Keratinocyte (primary cell): ENCODE measurements around the gene PCDHB7. TPM values are rescaled to one million over a fixed set of nuclear protein-coding genes. Genes with fewer than 3 reads are reported as not detected.
"Not testable (repeated sequence)": the region's sequence is repeated elsewhere in the genome, so short reads cannot be mapped to it uniquely, and the experiment has no call there.

Experiments used
- DNase-seq: peaks from one replicate; pipeline ENCODE4 v3.0.0-alpha.2; 2011; ENCODE audit warnings: low read depth, missing footprints, low spot score
- FAIRE-seq: peaks from 2 replicates; lab custom pipeline; 2011; peaks lifted over from hg19 to GRCh38; lab: Jason Lieb, UNC
- H2AFZ ChIP-seq: 2 replicates; pipeline ENCODE4 v1.6.0; 2012; ENCODE audit warnings: low read length, control low read depth, inconsistent platforms; ENCODE audit not compliant: control insufficient read depth
- H3K27ac ChIP-seq: 2 replicates; pipeline ENCODE4 v1.5.1; 2011; ENCODE audit warnings: low read length; ENCODE audit not compliant: control insufficient read depth, insufficient read depth
- H3K27me3 ChIP-seq: 3 replicates; pipeline ENCODE4 v1.6.0; 2011; ENCODE audit warnings: low read length; ENCODE audit not compliant: control insufficient read depth, insufficient read depth; ENCODE audit errors: extremely low read depth
- H3K36me3 ChIP-seq, 2 experiments: 2 replicates in 1 of 2; 3 replicates in 1 of 2; pipeline ENCODE4 v1.5.1; 2011; ENCODE audit warnings: low read length in 2 of 2, mild to moderate bottlenecking in 1 of 2; ENCODE audit not compliant: control insufficient read depth in 2 of 2, insufficient read depth in 2 of 2; ENCODE audit errors: extremely low read depth in 1 of 2
- H3K4me1 ChIP-seq: 3 replicates; pipeline ENCODE4 v1.5.1; 2011; ENCODE audit warnings: low read length; ENCODE audit not compliant: control insufficient read depth, insufficient read depth; ENCODE audit errors: extremely low read depth
- H3K4me2 ChIP-seq: 3 replicates; pipeline ENCODE4 v1.6.0; 2011; ENCODE audit warnings: low read depth, low read length; ENCODE audit not compliant: control insufficient read depth, insufficient read depth; ENCODE audit errors: extremely low read depth
- H3K4me3 ChIP-seq, 3 experiments: fragments of 200-600 bp in 1 of 3; sonication (generic) in 1 of 3; 2 replicates in 2 of 3; 3 replicates in 1 of 3; pipeline ENCODE4 v1.5.1; 2011 to 2016; ENCODE audit warnings: low read length in 3 of 3, mild to moderate bottlenecking in 3 of 3, control low read depth in 2 of 3, inconsistent platforms in 1 of 3, low read depth in 1 of 3, mixed read lengths in 1 of 3, mixed run types in 1 of 3, moderate library complexity in 1 of 3; ENCODE audit not compliant: control insufficient read depth in 2 of 3, insufficient read depth in 2 of 3; ENCODE audit errors: extremely low read depth in 1 of 3
- H3K79me2 ChIP-seq: 2 replicates; pipeline ENCODE4 v1.6.0; 2012; ENCODE audit warnings: low read length; ENCODE audit not compliant: control insufficient read depth, insufficient read depth
- H3K9ac ChIP-seq: 3 replicates; pipeline ENCODE4 v1.6.0; 2011; ENCODE audit warnings: low read length; ENCODE audit not compliant: control insufficient read depth, insufficient read depth; ENCODE audit errors: extremely low read depth
- H3K9me1 ChIP-seq: 3 replicates; pipeline ENCODE4 v1.6.0; 2011; ENCODE audit warnings: low read length; ENCODE audit not compliant: control insufficient read depth, insufficient read depth; ENCODE audit errors: extremely low read depth
- H3K9me3 ChIP-seq: 2 replicates; pipeline ENCODE4 v1.5.1; 2012; ENCODE audit warnings: low read depth, low read length; ENCODE audit not compliant: control insufficient read depth
- H4K20me1 ChIP-seq: 3 replicates; pipeline ENCODE4 v1.6.0; 2011; ENCODE audit warnings: low read length; ENCODE audit not compliant: control insufficient read depth, insufficient read depth; ENCODE audit errors: extremely low read depth
- CTCF ChIP-seq, 3 experiments: IDR thresholded peaks in 1 of 3; conservative IDR thresholded peaks in 1 of 3; optimal IDR thresholded peaks in 1 of 3; 2 replicates in 2 of 3; 3 replicates in 1 of 3; pipeline versions ENCODE3 to v1.5.1; 2011; ENCODE audit warnings: low read length in 3 of 3, mild to moderate bottlenecking in 3 of 3, moderate library complexity in 2 of 3, control low read depth in 1 of 3, inconsistent platforms in 1 of 3; ENCODE audit not compliant: insufficient read depth in 2 of 3; ENCODE audit errors: extremely low read depth in 1 of 3
- EZH2 ChIP-seq: IDR thresholded peaks from one replicate; pipeline ENCODE4 v1.6.1; 2012; ENCODE audit warnings: inconsistent platforms, mild to moderate bottlenecking, low read length, moderate library complexity
- dilution Hi-C: fragments of 300-500 bp; cut with MboI; formaldehyde crosslinking; loops from one replicate; pipeline ENCODE4 v1.7.0; 2020; ENCODE audit warnings: low sequenced_read_pairs; ENCODE audit not compliant: extremely low pct_ligation_motif_present
- polyA plus RNA-seq, 5 experiments: library from polyadenylated mRNA; depleted of rRNA in 3 of 5; stranded (reverse) in 3 of 5; stranded (forward) in 1 of 5; unstranded in 1 of 5; fragments of >200 nt; gene quantifications; 1 replicate in 1 of 5; 2 replicates in 3 of 5; 3 replicates in 1 of 5; pipeline versions ENCODE4 v1.2.1 to v1.2.3, GENCODE V29; 2011 to 2012; ENCODE audit warnings: missing spikeins in 2 of 5, low read depth in 1 of 5, low replicate concordance in 1 of 5

PCDHB7 gene
- polyA plus RNA-seq, 1 donor (not counting 4 experiments of a cell fraction or from before 2014, with no cell fraction given): not detected

DNA sequence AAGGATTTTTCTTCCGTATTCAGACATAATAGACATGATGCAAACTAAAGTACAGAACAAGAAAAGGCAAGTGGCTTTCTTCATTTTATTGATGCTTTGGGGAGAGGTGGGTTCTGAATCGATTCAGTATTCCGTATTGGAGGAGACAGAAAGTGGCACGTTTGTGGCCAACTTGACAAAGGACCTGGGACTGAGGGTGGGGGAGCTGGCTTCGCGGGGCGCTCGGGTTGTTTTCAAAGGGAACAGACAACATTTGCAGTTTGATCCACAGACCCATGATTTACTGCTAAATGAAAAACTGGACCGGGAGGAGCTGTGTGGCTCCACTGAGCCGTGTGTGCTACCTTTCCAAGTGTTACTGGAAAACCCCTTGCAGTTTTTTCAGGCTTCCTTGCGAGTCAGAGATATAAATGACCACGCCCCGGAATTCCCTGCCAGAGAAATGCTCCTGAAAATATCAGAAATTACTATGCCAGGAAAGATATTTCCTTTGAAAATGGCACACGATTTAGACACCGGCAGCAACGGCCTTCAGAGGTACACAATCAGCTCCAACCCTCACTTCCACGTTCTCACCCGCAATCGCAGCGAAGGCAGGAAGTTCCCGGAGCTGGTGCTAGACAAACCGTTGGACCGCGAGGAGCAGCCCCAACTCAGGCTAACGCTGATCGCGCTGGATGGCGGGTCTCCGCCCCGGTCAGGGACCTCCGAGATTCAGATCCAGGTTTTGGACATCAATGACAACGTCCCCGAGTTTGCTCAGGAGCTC lies 22.0 kb upstream of the PCDHB7 start:
- Histone ChIP-seq H3K9me3 (no peaks in the 10 kb centered on the region), H3K4me2 (no peak overlapping the region), H3K36me3 (no peaks in the 10 kb centered on the region), H3K27ac (no peak overlapping the region), H3K27me3 (no peaks in the 10 kb centered on the region), H3K4me1 (no peaks in the 10 kb centered on the region), H3K9ac (no peak overlapping the region), H2AFZ (no peak overlapping the region), H4K20me1 (no peaks in the 10 kb centered on the region), H3K79me2 (no peaks in the 10 kb centered on the region), H3K4me3 (no peak overlapping the region), H3K9me1 (no peaks in the 10 kb centered on the region)
- TF ChIP-seq CTCF (optimal IDR thresholded peaks at IDR 0.05 in 1 of 3, IDR thresholded peaks at IDR 0.05 in 1 of 3, conservative IDR thresholded peaks at IDR 0.05 in 1 of 3; ENCODE audit: extremely low read depth in 1 of 3, insufficient read depth in 2 of 3, low read length in 3 of 3) (no peak), EZH2 (no peak)
- dilution Hi-C loops: no loop called here
- DNase-seq (no peak), FAIRE-seq (no peak)

- dilution Hi-C loops: no loop called here
- no peak for TF ChIP-seq EZH2
- TF ChIP-seq CTCF (optimal IDR thresholded peaks at IDR 0.05 in 1 of 3, IDR thresholded peaks at IDR 0.05 in 1 of 3, conservative IDR thresholded peaks at IDR 0.05 in 1 of 3; ENCODE audit: extremely low read depth in 1 of 3, insufficient read depth in 2 of 3, low read length in 3 of 3): no peak
- DNase-seq (no peak), FAIRE-seq (no peak)
- H3K4me1 ChIP-seq: no peaks in the 10 kb centered on the region
- H4K20me1 ChIP-seq: no peaks in the 10 kb centered on the region
- H3K9me1 ChIP-seq: no peaks in the 10 kb centered on the region
- no peak overlapping the region for H2AFZ ChIP-seq
- H3K79me2 ChIP-seq: no peaks in the 10 kb centered on the region
- no peak overlapping the region for H3K27ac ChIP-seq
- H3K4me3 ChIP-seq: no peak overlapping the region
- H3K9ac ChIP-seq: no peak overlapping the region
- no peaks in the 10 kb centered on the region for H3K27me3 ChIP-seq
- no peaks in the 10 kb centered on the region for H3K36me3 ChIP-seq
- no peaks in the 10 kb centered on the region for H3K9me3 ChIP-seq
- no peak overlapping the region for H3K4me2 ChIP-seq
These were observed 21.5 kb upstream of the PCDHB7 start for GRCh38 chr5:141150993-141151325.

DNA sequence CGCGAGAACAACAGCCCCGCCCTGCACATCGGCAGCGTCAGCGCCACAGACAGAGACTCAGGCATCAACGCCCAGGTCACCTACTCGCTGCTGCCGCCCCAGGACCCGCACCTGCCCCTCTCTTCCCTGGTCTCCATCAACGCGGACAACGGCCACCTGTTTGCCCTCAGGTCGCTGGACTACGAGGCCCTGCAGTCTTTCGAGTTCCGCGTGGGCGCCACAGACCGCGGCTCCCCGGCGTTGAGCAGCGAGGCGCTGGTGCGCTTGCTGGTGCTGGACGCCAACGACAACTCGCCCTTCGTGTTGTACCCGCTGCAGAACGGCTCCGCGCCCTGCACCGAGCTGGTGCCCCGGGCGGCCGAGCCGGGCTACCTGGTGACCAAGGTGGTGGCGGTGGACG lies 20.8 kb upstream of the PCDHB7 start:
- dilution Hi-C loops, H3K27ac ChIP-seq, H3K9me1 ChIP-seq, H3K9ac ChIP-seq, H3K9me3 ChIP-seq, H4K20me1 ChIP-seq, H3K79me2 ChIP-seq, H3K4me1 ChIP-seq, H3K36me3 ChIP-seq, H2AFZ ChIP-seq, H3K27me3 ChIP-seq, H3K4me2 ChIP-seq, FAIRE-seq, DNase-seq, H3K4me3 ChIP-seq: not testable (repeated sequence)

DNA sequence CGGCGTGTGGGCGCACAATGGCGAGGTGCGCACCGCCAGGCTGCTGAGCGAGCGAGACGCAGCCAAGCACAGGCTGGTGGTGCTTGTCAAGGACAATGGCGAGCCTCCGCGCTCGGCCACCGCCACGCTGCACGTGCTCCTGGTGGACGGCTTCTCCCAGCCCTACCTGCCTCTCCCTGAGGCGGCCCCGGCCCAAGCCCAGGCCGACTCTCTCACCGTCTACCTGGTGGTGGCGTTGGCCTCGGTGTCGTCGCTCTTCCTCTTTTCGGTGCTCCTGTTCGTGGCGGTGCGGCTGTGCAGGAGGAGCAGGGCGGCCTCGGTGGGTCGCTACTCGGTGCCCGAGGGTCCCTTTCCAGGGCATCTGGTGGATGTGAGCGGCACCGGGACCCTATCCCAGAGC lies 20.3 kb upstream of the PCDHB7 start:
- H3K9me1 ChIP-seq, H2AFZ ChIP-seq, H3K4me3 ChIP-seq, H3K27me3 ChIP-seq, H3K4me1 ChIP-seq, H3K4me2 ChIP-seq, H3K79me2 ChIP-seq, H3K27ac ChIP-seq, DNase-seq, H4K20me1 ChIP-seq, H3K9ac ChIP-seq, dilution Hi-C loops, H3K9me3 ChIP-seq, FAIRE-seq, H3K36me3 ChIP-seq: not testable (repeated sequence)
